ENCODE results near the gene PBX1.

PBX1 gene

DNA sequence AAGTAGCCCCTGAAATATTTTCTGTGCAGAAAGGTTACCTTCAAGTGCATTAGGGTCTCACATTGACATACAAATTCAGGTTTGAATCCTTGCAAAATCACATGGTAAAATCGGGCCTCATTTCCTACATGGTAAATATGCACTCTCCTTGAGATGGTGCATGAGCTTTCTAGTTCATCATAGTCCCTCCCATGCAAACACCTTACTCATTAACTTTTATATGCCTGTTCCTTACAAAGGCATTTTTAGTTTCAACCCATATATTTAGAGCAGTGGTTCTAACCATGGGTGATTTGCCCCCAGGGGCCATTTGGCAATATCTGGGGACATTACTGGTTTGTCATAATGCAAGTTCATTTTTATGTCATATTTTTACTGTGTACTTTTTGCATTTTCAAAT lies 37.2 kb downstream of the PBX1 start:
- H4K20me1 ChIP-seq (ENCODE audit: insufficient read depth): no peaks in the 10 kb centered on the region
- H3K9ac ChIP-seq: no peak overlapping the region
- no peak overlapping the region for H2AFZ ChIP-seq (ENCODE audit: low read depth)
- H3K4me1 ChIP-seq (ENCODE audit: low read depth, poor library complexity, severe bottlenecking): peaks cover 2% of the 10 kb centered on the region
- no peaks in the 10 kb centered on the region for H3K27me3 ChIP-seq (ENCODE audit: insufficient read depth, low read depth)
- H3K4me2 ChIP-seq: no peak overlapping the region
- no peaks in the 10 kb centered on the region for H3K36me3 ChIP-seq (ENCODE audit: insufficient read depth)
- H3K27ac ChIP-seq: no peak overlapping the region
- TF ChIP-seq, protein P1, sequence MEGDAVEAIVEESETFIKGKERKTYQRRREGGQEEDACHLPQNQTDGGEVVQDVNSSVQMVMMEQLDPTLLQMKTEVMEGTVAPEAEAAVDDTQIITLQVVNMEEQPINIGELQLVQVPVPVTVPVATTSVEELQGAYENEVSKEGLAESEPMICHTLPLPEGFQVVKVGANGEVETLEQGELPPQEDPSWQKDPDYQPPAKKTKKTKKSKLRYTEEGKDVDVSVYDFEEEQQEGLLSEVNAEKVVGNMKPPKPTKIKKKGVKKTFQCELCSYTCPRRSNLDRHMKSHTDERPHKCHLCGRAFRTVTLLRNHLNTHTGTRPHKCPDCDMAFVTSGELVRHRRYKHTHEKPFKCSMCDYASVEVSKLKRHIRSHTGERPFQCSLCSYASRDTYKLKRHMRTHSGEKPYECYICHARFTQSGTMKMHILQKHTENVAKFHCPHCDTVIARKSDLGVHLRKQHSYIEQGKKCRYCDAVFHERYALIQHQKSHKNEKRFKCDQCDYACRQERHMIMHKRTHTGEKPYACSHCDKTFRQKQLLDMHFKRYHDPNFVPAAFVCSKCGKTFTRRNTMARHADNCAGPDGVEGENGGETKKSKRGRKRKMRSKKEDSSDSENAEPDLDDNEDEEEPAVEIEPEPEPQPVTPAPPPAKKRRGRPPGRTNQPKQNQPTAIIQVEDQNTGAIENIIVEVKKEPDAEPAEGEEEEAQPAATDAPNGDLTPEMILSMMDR (conservative IDR thresholded peaks at IDR 0.05; ENCODE audit: low read depth, low read length): no peak
- H3K79me2 ChIP-seq (ENCODE audit: insufficient read depth, low read depth): no peaks in the 10 kb centered on the region
- H3K4me3 ChIP-seq (IDR thresholded peaks at IDR 0.05; ENCODE audit: insufficient read depth, low read depth, low read length): no peak overlapping the region

GRCh38 chr1:164598719-164599118 lies 39.7 kb downstream of the PBX1 start:
- H3K36me3 ChIP-seq (ENCODE audit: insufficient read depth): no peaks in the 10 kb centered on the region
- H3K4me3 ChIP-seq (IDR thresholded peaks at IDR 0.05; ENCODE audit: insufficient read depth, low read depth, low read length): no peak overlapping the region
- H3K27ac ChIP-seq: no peak overlapping the region
- no peaks in the 10 kb centered on the region for H3K79me2 ChIP-seq (ENCODE audit: insufficient read depth, low read depth)
- H3K4me1 ChIP-seq (ENCODE audit: low read depth, poor library complexity, severe bottlenecking): peaks cover 27% of the 10 kb centered on the region
- no peak overlapping the region for H2AFZ ChIP-seq (ENCODE audit: low read depth)
- no peaks in the 10 kb centered on the region for H4K20me1 ChIP-seq (ENCODE audit: insufficient read depth)
- no peak overlapping the region for H3K9ac ChIP-seq
- H3K27me3 ChIP-seq (ENCODE audit: insufficient read depth, low read depth): no peaks in the 10 kb centered on the region
- TF ChIP-seq, protein P1 (conservative IDR thresholded peaks at IDR 0.05; ENCODE audit: low read depth, low read length): no peak
- no peak overlapping the region for H3K4me2 ChIP-seq

- no peaks in the 10 kb centered on the region for H3K79me2 ChIP-seq (ENCODE audit: insufficient read depth, low read depth)
- H3K4me2 ChIP-seq: no peak overlapping the region
- H3K36me3 ChIP-seq (ENCODE audit: insufficient read depth): no peaks in the 10 kb centered on the region
- H4K20me1 ChIP-seq (ENCODE audit: insufficient read depth): no peaks in the 10 kb centered on the region
- H3K4me1 ChIP-seq (ENCODE audit: low read depth, poor library complexity, severe bottlenecking): peaks cover 27% of the 10 kb centered on the region
- H2AFZ ChIP-seq (ENCODE audit: low read depth): no peak overlapping the region
- no peaks in the 10 kb centered on the region for H3K27me3 ChIP-seq (ENCODE audit: insufficient read depth, low read depth)
- TF ChIP-seq, protein P1 (conservative IDR thresholded peaks at IDR 0.05; ENCODE audit: low read depth, low read length): no peak
- no peak overlapping the region for H3K9ac ChIP-seq
- no peak overlapping the region for H3K27ac ChIP-seq
- H3K4me3 ChIP-seq (IDR thresholded peaks at IDR 0.05; ENCODE audit: insufficient read depth, low read depth, low read length): no peak overlapping the region
Measured at GRCh38 chr1:164599272-164599671, 40.3 kb downstream of the PBX1 start.

GRCh38 chr1:164601399-164602100 lies 42.6 kb downstream of the PBX1 start:
- no peaks in the 10 kb centered on the region for H3K27me3 ChIP-seq (ENCODE audit: insufficient read depth, low read depth)
- peak overlapping the region; percentile 80 for H3K4me2 ChIP-seq
- no peak overlapping the region for H3K4me3 ChIP-seq (IDR thresholded peaks at IDR 0.05; ENCODE audit: insufficient read depth, low read depth, low read length)
- no peaks in the 10 kb centered on the region for H3K79me2 ChIP-seq (ENCODE audit: insufficient read depth, low read depth)
- H3K27ac ChIP-seq: peak overlapping the region; percentile 61
- peak overlapping the region; percentile 69 for H2AFZ ChIP-seq (ENCODE audit: low read depth)
- peak overlapping the region; percentile 30; the same call in 1 of the 2 replicates for H3K9ac ChIP-seq
- TF ChIP-seq, protein P1 (conservative IDR thresholded peaks at IDR 0.05; ENCODE audit: low read depth, low read length): no peak
- no peaks in the 10 kb centered on the region for H3K36me3 ChIP-seq (ENCODE audit: insufficient read depth)
- no peaks in the 10 kb centered on the region for H4K20me1 ChIP-seq (ENCODE audit: insufficient read depth)
- peaks cover 27% of the 10 kb centered on the region for H3K4me1 ChIP-seq (ENCODE audit: low read depth, poor library complexity, severe bottlenecking)
